B cell (primary cell): ENCODE results near the gene CCNL1. TPM values are rescaled to one million over a fixed set of nuclear protein-coding genes. Genes with fewer than 3 reads are reported as not detected.
A peak's percentile ranks its signal among the peaks of the same experiment; 100 is the strongest.

Source experiments
- ATAC-seq: fragments of 200-7000 bp; cut with Tn5 transposase; one replicate; pipeline ENCODE4 v1.10.0; 2021; ENCODE audit warnings: low read depth, mild to moderate bottlenecking, moderate number of reproducible peaks, moderate library complexity
- CTCF ChIA-PET: fragments of 350-600 bp; sonication (Branson Sonifier 250); formaldehyde crosslinking; loops from one replicate; lab custom pipeline; 2021; ENCODE audit warnings: antibody characterized with exemption, inconsistent platforms; lab: Charles Lee
- POLR2A ChIA-PET: fragments of 350-600 bp; sonication (Branson Sonifier 250); formaldehyde crosslinking; loops from one replicate; lab custom pipeline; 2021; ENCODE audit warnings: antibody characterized with exemption; lab: Charles Lee
- DNase-seq: peaks from one replicate; pipeline ENCODE4 v3.0.0; 2013
- H2AFZ ChIP-seq: 2 replicates; pipeline ENCODE4 v1.6.1; 2012; ENCODE audit warnings: mild to moderate bottlenecking, low read depth, low read length; ENCODE audit not compliant: insufficient read depth, poor library complexity, severe bottlenecking
- H3K27ac ChIP-seq, 2 donors: 1 replicate in 1 of 2; 2 replicates in 1 of 2; pipeline ENCODE4 v1.5.1; 2012 to 2013; ENCODE audit warnings: low read length in 2 of 2, mild to moderate bottlenecking in 2 of 2, moderate library complexity in 1 of 2
- H3K27me3 ChIP-seq, 4 experiments: fragments of 200-600 bp in 1 of 4; sonication (generic) in 1 of 4; replicated peaks in 1 of 4; 1 replicate in 2 of 4; 2 replicates in 2 of 4; pipeline versions ENCODE4 v1.6.1 to v1.7.0; 2013 to 2016; ENCODE audit warnings: low read length in 3 of 4, mild to moderate bottlenecking in 2 of 4, mixed read lengths in 1 of 4, moderate library complexity in 1 of 4; ENCODE audit not compliant: insufficient read depth in 4 of 4, control insufficient read depth in 3 of 4; ENCODE audit errors: control extremely low read depth in 1 of 4
- H3K36me3 ChIP-seq, 2 experiments: replicated peaks in 1 of 2; 1 replicate in 1 of 2; 2 replicates in 1 of 2; pipeline versions ENCODE4 v1.6.1 to v1.7.1; 2013; ENCODE audit warnings: low read length in 1 of 2; ENCODE audit not compliant: insufficient read depth in 2 of 2, control insufficient read depth in 1 of 2; ENCODE audit errors: control extremely low read depth in 1 of 2, extremely low read depth in 1 of 2
- H3K4me1 ChIP-seq, 2 donors: fragments of 200-600 bp in 1 of 2; sonication (generic) in 1 of 2; 1 replicate in 1 of 2; 2 replicates in 1 of 2; pipeline versions ENCODE4 v1.5.1 to v1.6.1; 2013 to 2017; ENCODE audit warnings: low read length in 2 of 2; ENCODE audit not compliant: control insufficient read depth in 2 of 2, insufficient read depth in 2 of 2
- H3K4me2 ChIP-seq: replicated peaks from 2 replicates; pipeline ENCODE3; 2012; ENCODE audit warnings: mild to moderate bottlenecking, low read depth, low read length; ENCODE audit not compliant: poor library complexity, severe bottlenecking
- H3K4me3 ChIP-seq, 5 experiments: fragments of 200-600 bp in 1 of 5; sonication (generic) in 1 of 5; 1 replicate in 3 of 5; 2 replicates in 2 of 5; pipeline versions ENCODE4 v1.5.1 to v1.7.0; 2011 to 2016; ENCODE audit warnings: low read length in 4 of 5, mild to moderate bottlenecking in 4 of 5, low read depth in 2 of 5, control low read depth in 1 of 5, moderate library complexity in 1 of 5; ENCODE audit not compliant: insufficient read depth in 1 of 5; ENCODE audit errors: control extremely low read depth in 1 of 5, extremely low read depth in 1 of 5
- H3K79me2 ChIP-seq: fragments of 200-600 bp; sonication (generic); one replicate; pipeline ENCODE4 v1.6.0; 2016; ENCODE audit warnings: low read length; ENCODE audit not compliant: control insufficient read depth, insufficient read depth
- H3K9ac ChIP-seq: fragments of 200-600 bp; sonication (generic); 2 replicates; pipeline ENCODE4 v1.6.1; 2017; ENCODE audit warnings: mild to moderate bottlenecking, low read length, moderate library complexity
- H3K9me3 ChIP-seq, 3 donors: one replicate each; pipeline versions ENCODE4 v1.6.1 to v1.7.1; 2013; ENCODE audit warnings: low read length in 2 of 3; ENCODE audit not compliant: control insufficient read depth in 2 of 3, insufficient read depth in 1 of 3; ENCODE audit errors: control extremely low read depth in 1 of 3
- H4K20me1 ChIP-seq: 2 replicates; pipeline ENCODE4 v1.6.0; 2012; ENCODE audit warnings: mild to moderate bottlenecking, low read length; ENCODE audit not compliant: insufficient read depth, control insufficient read depth, poor library complexity, severe bottlenecking
- H3K27ac Mint-ChIP-seq: one replicate; pipeline ENCODE4 v1.8.0; 2021; ENCODE audit warnings: mixed read lengths
- H3K27me3 Mint-ChIP-seq: one replicate; pipeline ENCODE4 v1.8.0; 2021; ENCODE audit warnings: mixed read lengths
- H3K4me1 Mint-ChIP-seq: one replicate; pipeline ENCODE4 v1.8.0; 2021; ENCODE audit warnings: mixed read lengths
- H3K4me3 Mint-ChIP-seq: one replicate; pipeline ENCODE4 v1.8.0; 2021; ENCODE audit warnings: mixed read lengths
- H3K9me3 Mint-ChIP-seq: one replicate; pipeline ENCODE4 v1.8.0; 2022; ENCODE audit warnings: mixed read lengths; ENCODE audit not compliant: insufficient read depth
- EZH2 ChIP-seq: IDR thresholded peaks from 2 replicates; pipeline ENCODE4 v1.6.1; 2012; ENCODE audit warnings: borderline replicate concordance, low read depth, mild to moderate bottlenecking, moderate library complexity, low read length; ENCODE audit not compliant: insufficient read depth, poor library complexity, severe bottlenecking
- WGBS: methylation state at CpG from one replicate; pipeline ENCODE4 v1.1.5; 2013; ENCODE audit warnings: missing lambda C conversion rate; ENCODE audit not compliant: insufficient coverage; 5-methylcytosine and 5-hydroxymethylcytosine counted together
- intact Hi-C: fragments of 100-400 bp; cut with micrococcal nuclease; formaldehyde crosslinking; loops from one replicate; pipeline ENCODE4 v1.10.0; 2022
- polyA plus RNA-seq: library from polyadenylated mRNA; depleted of rRNA; stranded (reverse); fragments of >200 nt; gene quantifications from 2 replicates; pipeline ENCODE4 v1.2.3, GENCODE V29; 2012
- total RNA-seq, 2 donors: library from RNA; stranded (reverse); fragments of 120-200 nt in 1 of 2; gene quantifications; 1 replicate in 1 of 2; 2 replicates in 1 of 2; pipeline versions ENCODE4 v1.2.3 to v1.2.4, GENCODE V29; 2013 to 2022
- TF ChIP-seq, protein P1 (sequence below): fragments of 200-600 bp; IDR thresholded peaks from one replicate; pipeline ENCODE4 v1.8.0; 2022; ENCODE audit warnings: antibody characterized with exemption, mild to moderate bottlenecking

Gene CCNL1
- total and polyA plus RNA-seq, 2 donors (not counting 1 experiment from before 2014, with no cell fraction given): 322 to 655 TPM

DNA sequence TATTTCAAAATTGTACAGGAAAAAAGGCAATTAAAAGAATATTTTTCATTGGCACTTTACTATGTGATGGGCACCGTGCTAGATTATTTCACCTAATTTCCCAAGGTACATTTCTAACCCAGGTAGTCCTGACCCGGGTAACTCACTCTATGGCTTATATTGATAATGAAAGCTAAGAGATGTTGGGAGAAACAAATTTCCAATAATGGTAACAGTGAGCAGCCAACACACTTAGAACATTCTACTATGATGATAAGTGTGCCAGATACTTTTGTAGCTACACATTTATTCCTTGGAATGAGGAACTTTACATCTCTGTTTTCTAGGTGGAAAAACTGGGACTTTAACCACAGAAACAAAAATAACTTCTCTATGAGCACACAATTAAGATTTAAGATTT is 7.5 kb downstream of the CCNL1 start:
- Mint-ChIP-seq H3K27me3 (no peaks in the 10 kb centered on the region), H3K4me1 (peaks cover 31% of the 10 kb centered on the region), H3K27ac (no peak overlapping the region), H3K9me3 (no peaks in the 10 kb centered on the region), H3K4me3 (no peak overlapping the region)
- H3K9me3 ChIP-seq: no peaks in the 10 kb centered on the region
- H4K20me1 ChIP-seq: peaks cover 70% of the 10 kb centered on the region
- H3K4me2 ChIP-seq: no peak overlapping the region
- no peak overlapping the region for H3K9ac ChIP-seq
- intact Hi-C loops: no loop called here
- no peak overlapping the region for H3K27ac ChIP-seq
- DNase-seq (no peak), ATAC-seq (no peak)
- peaks cover 38% of the 10 kb centered on the region for H3K79me2 ChIP-seq
- H3K4me3 ChIP-seq: no peak overlapping the region
- H3K27me3 ChIP-seq: no peaks in the 10 kb centered on the region
- WGBS: no CpG with 5 or more reads among the region's 2 CpGs
- ChIA-PET POLR2A (no interaction called here), CTCF (interaction anchor here (1.3 kb wide), 1 partner anchor 15 kb away, joined by 3 read pairs; no protein-coding TSS in a partner anchor)
- peaks cover 25 to 96% of the 10 kb centered on the region in 2 experiments for H3K36me3 ChIP-seq
- no peak overlapping the region for H2AFZ ChIP-seq
- TF ChIP-seq, protein P1, sequence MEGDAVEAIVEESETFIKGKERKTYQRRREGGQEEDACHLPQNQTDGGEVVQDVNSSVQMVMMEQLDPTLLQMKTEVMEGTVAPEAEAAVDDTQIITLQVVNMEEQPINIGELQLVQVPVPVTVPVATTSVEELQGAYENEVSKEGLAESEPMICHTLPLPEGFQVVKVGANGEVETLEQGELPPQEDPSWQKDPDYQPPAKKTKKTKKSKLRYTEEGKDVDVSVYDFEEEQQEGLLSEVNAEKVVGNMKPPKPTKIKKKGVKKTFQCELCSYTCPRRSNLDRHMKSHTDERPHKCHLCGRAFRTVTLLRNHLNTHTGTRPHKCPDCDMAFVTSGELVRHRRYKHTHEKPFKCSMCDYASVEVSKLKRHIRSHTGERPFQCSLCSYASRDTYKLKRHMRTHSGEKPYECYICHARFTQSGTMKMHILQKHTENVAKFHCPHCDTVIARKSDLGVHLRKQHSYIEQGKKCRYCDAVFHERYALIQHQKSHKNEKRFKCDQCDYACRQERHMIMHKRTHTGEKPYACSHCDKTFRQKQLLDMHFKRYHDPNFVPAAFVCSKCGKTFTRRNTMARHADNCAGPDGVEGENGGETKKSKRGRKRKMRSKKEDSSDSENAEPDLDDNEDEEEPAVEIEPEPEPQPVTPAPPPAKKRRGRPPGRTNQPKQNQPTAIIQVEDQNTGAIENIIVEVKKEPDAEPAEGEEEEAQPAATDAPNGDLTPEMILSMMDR: no peak
- TF ChIP-seq EZH2: no peak
- H3K4me1 ChIP-seq: peaks cover 12 to 31% of the 10 kb centered on the region in 2 donors

DNA sequence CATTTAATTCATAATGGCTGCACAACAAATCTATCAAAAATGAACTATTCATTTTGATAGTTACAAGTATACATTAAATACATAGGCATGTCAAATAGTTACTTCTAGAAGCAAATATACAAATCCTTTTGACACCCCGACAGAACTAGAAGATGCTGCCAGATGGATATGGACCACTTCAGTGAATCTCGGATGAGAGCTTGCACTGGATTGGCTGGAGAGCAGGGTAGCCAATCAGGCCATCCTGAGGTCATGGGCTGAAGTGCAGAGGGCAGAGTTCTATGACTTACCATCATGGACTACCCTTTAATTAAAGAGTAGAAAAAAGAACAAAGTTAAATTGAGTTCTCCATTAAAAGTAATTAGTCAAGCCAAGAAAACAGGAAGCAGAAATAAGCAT is 8.3 kb downstream of the CCNL1 start:
- no peaks in the 10 kb centered on the region for H3K27me3 ChIP-seq
- ATAC-seq (no peak), DNase-seq (no peak)
- POLR2A ChIA-PET: no interaction called here
- no peak overlapping the region for H3K4me3 ChIP-seq
- TF ChIP-seq, protein P1: no peak
- TF ChIP-seq EZH2: no peak
- WGBS: 83% methylated on average over 1 of the region's 2 CpGs
- H3K27ac ChIP-seq: peak overlapping the region in 1 of 2 donors; percentile 3
- H3K36me3 ChIP-seq: peaks cover 21 to 96% of the 10 kb centered on the region in 2 experiments
- Mint-ChIP-seq H3K4me1 (peaks cover 24% of the 10 kb centered on the region), H3K9me3 (no peaks in the 10 kb centered on the region), H3K27me3 (no peaks in the 10 kb centered on the region), H3K27ac (no peak overlapping the region), H3K4me3 (no peak overlapping the region)
- CTCF ChIA-PET: interaction anchor here (1.3 kb wide), 1 partner anchor 14 kb away, joined by 3 read pairs; no protein-coding TSS in a partner anchor
- no peak overlapping the region for H3K4me2 ChIP-seq
- H3K9ac ChIP-seq: no peak overlapping the region
- H3K79me2 ChIP-seq: peaks cover 30% of the 10 kb centered on the region
- no peaks in the 10 kb centered on the region for H3K9me3 ChIP-seq
- intact Hi-C loops: no loop called here
- no peak overlapping the region for H2AFZ ChIP-seq
- H4K20me1 ChIP-seq: peaks cover 62% of the 10 kb centered on the region
- peaks cover 7 to 23% of the 10 kb centered on the region in 2 donors for H3K4me1 ChIP-seq
